Osteoblast (primary cell): ENCODE data around the gene NELL1. TPM values are rescaled to one million over a fixed set of nuclear protein-coding genes. Genes with fewer than 3 reads are reported as not detected.

Source experiments
- DNase-seq: peaks from one replicate; pipeline ENCODE4 v3.0.0; 2011; ENCODE audit warnings: low spot score, mixed read lengths; ENCODE audit not compliant: insufficient read length; ENCODE audit errors: missing footprints
- H2AFZ ChIP-seq: 2 replicates; pipeline ENCODE4 v1.6.0; 2011; ENCODE audit warnings: mild to moderate bottlenecking, low read length
- H3K27ac ChIP-seq: 2 replicates; pipeline ENCODE4 v1.5.1; 2011; ENCODE audit warnings: mild to moderate bottlenecking, low read depth, low read length, moderate library complexity
- H3K27me3 ChIP-seq: 2 replicates; pipeline ENCODE4 v1.6.0; 2012; ENCODE audit warnings: mild to moderate bottlenecking, control low read depth, inconsistent platforms, low read length, moderate library complexity; ENCODE audit not compliant: insufficient read depth
- H3K36me3 ChIP-seq: 2 replicates; pipeline ENCODE4 v1.5.1; 2011; ENCODE audit warnings: mild to moderate bottlenecking, low read length, control low read depth, moderate library complexity; ENCODE audit not compliant: insufficient read depth
- H3K4me1 ChIP-seq: 2 replicates; pipeline ENCODE4 v1.5.1; 2011; ENCODE audit warnings: mild to moderate bottlenecking, low read length, control low read depth, moderate library complexity; ENCODE audit not compliant: insufficient read depth
- H3K4me2 ChIP-seq: 2 replicates; pipeline ENCODE4 v1.6.0; 2011; ENCODE audit warnings: mild to moderate bottlenecking, low read length; ENCODE audit not compliant: insufficient read depth
- H3K4me3 ChIP-seq: fragments of 200-600 bp; sonication (generic); 3 replicates; pipeline ENCODE4 v1.5.1; 2012; ENCODE audit warnings: mild to moderate bottlenecking, low read length, inconsistent platforms; ENCODE audit not compliant: insufficient read depth
- H3K79me2 ChIP-seq: 2 replicates; pipeline ENCODE4 v1.6.0; 2012; ENCODE audit warnings: mild to moderate bottlenecking, low read length, control low read depth, inconsistent platforms; ENCODE audit not compliant: insufficient read depth
- H3K9me3 ChIP-seq: 2 replicates; pipeline ENCODE4 v1.5.1; 2011; ENCODE audit warnings: low read depth, low read length, control low read depth
- H4K20me1 ChIP-seq: 2 replicates; pipeline ENCODE4 v1.6.0; 2012; ENCODE audit warnings: mild to moderate bottlenecking, low read length, control low read depth; ENCODE audit not compliant: insufficient read depth
- CTCF ChIP-seq: IDR thresholded peaks from 2 replicates; pipeline ENCODE4 v1.5.1; 2011; ENCODE audit warnings: mild to moderate bottlenecking, low read depth, low read length, moderate library complexity; ENCODE audit errors: extremely low read depth
- total RNA-seq: library from RNA; depleted of rRNA; stranded (reverse); fragments of >200 nt; gene quantifications from 2 replicates; pipeline ENCODE4 v1.2.3, GENCODE V29; 2012

Gene NELL1
- total RNA-seq, 1 donor = not detected

GRCh38 chr11:21603886-21604285 lies 934.5 kb downstream of the NELL1 start:
- H2AFZ ChIP-seq = no peak overlapping the region
- H4K20me1 ChIP-seq = no peaks in the 10 kb centered on the region
- no peak overlapping the region for H3K4me2 ChIP-seq
- H3K79me2 ChIP-seq = no peaks in the 10 kb centered on the region
- no peaks in the 10 kb centered on the region for H3K36me3 ChIP-seq
- TF ChIP-seq CTCF = no peak
- no peaks in the 10 kb centered on the region for H3K4me1 ChIP-seq
- peaks cover 2% of the 10 kb centered on the region for H3K9me3 ChIP-seq
- no peak for DNase-seq
- H3K27me3 ChIP-seq = no peaks in the 10 kb centered on the region
- H3K27ac ChIP-seq = no peak overlapping the region
- no peak overlapping the region for H3K4me3 ChIP-seq

DNA sequence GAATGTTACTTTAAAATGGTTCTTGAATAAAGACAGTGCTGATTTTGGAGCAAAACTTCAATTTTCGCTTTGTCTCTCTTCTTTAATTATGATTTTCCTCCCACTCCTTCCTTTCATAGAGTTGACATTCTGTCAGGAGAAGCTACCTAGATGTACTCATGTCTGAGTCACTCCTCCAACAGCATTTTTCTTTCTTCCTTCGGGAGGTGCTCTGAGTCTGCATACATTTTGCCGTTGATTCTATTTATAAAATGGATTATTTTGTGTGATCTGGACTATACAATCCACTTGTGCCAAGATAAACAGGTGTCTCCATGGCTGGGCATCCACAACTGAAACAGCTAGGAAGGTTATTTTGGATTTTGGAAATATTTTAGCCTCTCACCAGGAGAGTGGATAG lies 935.2 kb downstream of the NELL1 start:
- H2AFZ ChIP-seq = no peak overlapping the region
- H3K4me1 ChIP-seq = no peaks in the 10 kb centered on the region
- H3K79me2 ChIP-seq = no peaks in the 10 kb centered on the region
- DNase-seq = no peak
- no peaks in the 10 kb centered on the region for H3K27me3 ChIP-seq
- H3K9me3 ChIP-seq = peaks cover 2% of the 10 kb centered on the region
- no peak for TF ChIP-seq CTCF
- H3K27ac ChIP-seq = no peak overlapping the region
- H4K20me1 ChIP-seq = no peaks in the 10 kb centered on the region
- H3K36me3 ChIP-seq = no peaks in the 10 kb centered on the region
- no peak overlapping the region for H3K4me2 ChIP-seq
- H3K4me3 ChIP-seq = no peak overlapping the region

- TF ChIP-seq CTCF = no peak
- Histone ChIP-seq H3K27ac (no peak overlapping the region), H3K4me1 (no peaks in the 10 kb centered on the region), H3K4me3 (no peak overlapping the region), H3K27me3 (no peaks in the 10 kb centered on the region), H4K20me1 (no peaks in the 10 kb centered on the region), H3K4me2 (no peak overlapping the region), H3K36me3 (no peaks in the 10 kb centered on the region), H3K79me2 (no peaks in the 10 kb centered on the region), H3K9me3 (no peaks in the 10 kb centered on the region), H2AFZ (no peak overlapping the region)
- no peak for DNase-seq
These were observed 942.9 kb downstream of the NELL1 start for GRCh38 chr11:21612326-21612725.

- H3K4me2 ChIP-seq = no peak overlapping the region
- H3K27ac ChIP-seq = no peak overlapping the region
- no peak overlapping the region for H2AFZ ChIP-seq
These were observed 945.6 kb downstream of the NELL1 start for GRCh38 chr11:21614961-21615360.

More at GRCh38 chr11:21614961-21615360, 945.6 kb downstream of the NELL1 start:
- no peak for TF ChIP-seq CTCF
- no peaks in the 10 kb centered on the region for H3K79me2 ChIP-seq
- no peaks in the 10 kb centered on the region for H3K36me3 ChIP-seq
- H3K9me3 ChIP-seq = no peaks in the 10 kb centered on the region
- H3K27me3 ChIP-seq = no peaks in the 10 kb centered on the region
- DNase-seq = no peak
- H4K20me1 ChIP-seq = no peaks in the 10 kb centered on the region
- H3K4me3 ChIP-seq = no peak overlapping the region
- no peaks in the 10 kb centered on the region for H3K4me1 ChIP-seq
